Posterior cingulate gyrus (tissue), 11 donors: ENCODE measurements around the gene LDLRAD4.
A peak's percentile ranks its signal among the peaks of the same experiment; 100 is the strongest.

Experiments used
- DNase-seq, 10 donors: peaks; one replicate each; pipeline versions ENCODE4 v3.0.0 to v3.0.0-alpha.2; 2020 to 2021; ENCODE audit warnings: mixed read lengths in 3 of 10
- intact Hi-C: fragments of 100-400 bp; cut with DNase I; formaldehyde crosslinking; loops from one replicate; pipeline ENCODE4 v1.15.1; 2023

The LDLRAD4 gene

GRCh38 chr18:13375302-13376255, 157.0 kb downstream of the LDLRAD4 start:
- intact Hi-C loops = loop anchor here (5.0 kb wide), 1 partner anchor 158 kb away; the partner anchor contains the start of gene LDLRAD4
- peak in 4 of 10 donors; percentile 61 to 87 (median 85) for DNase-seq

- DNase-seq = peak in 2 of 10 donors; percentile 70 to 81
- intact Hi-C loops = loop anchor here (5.0 kb wide), 1 partner anchor 159 kb away; the partner anchor contains the start of gene LDLRAD4
These were observed 157.8 kb downstream of the LDLRAD4 start for GRCh38 chr18:13376298-13376840.

GRCh38 chr18:13376841-13377351, 158.3 kb downstream of the LDLRAD4 start:
- intact Hi-C loops = loop anchor here (5.0 kb wide), 1 partner anchor 160 kb away; the partner anchor contains the start of gene LDLRAD4
- peak in 2 of 10 donors; percentile 71 to 76 for DNase-seq

- DNase-seq = peak in 2 of 10 donors; percentile 32 to 80
- intact Hi-C loops = loop anchor here (5.0 kb wide), 1 partner anchor 160 kb away; the partner anchor contains the start of gene LDLRAD4
These were observed 158.9 kb downstream of the LDLRAD4 start for GRCh38 chr18:13377496-13377895.

- intact Hi-C loops = loop anchor here (5.0 kb wide), 1 partner anchor 161 kb away; the partner anchor contains the start of gene LDLRAD4
- peak in 2 of 10 donors; percentile 50 to 55 for DNase-seq
These were observed 159.6 kb downstream of the LDLRAD4 start for GRCh38 chr18:13378150-13378549.

- intact Hi-C loops = loop anchor here (5.0 kb wide), 1 partner anchor 162 kb away; the partner anchor contains the start of gene LDLRAD4
- peak in 2 of 10 donors; percentile 77 to 79 for DNase-seq
These were observed 160.7 kb downstream of the LDLRAD4 start for GRCh38 chr18:13379062-13379865.

- intact Hi-C loops = loop anchor here (5.0 kb wide), 1 partner anchor 163 kb away; the partner anchor contains the start of gene LDLRAD4
- peak in 3 of 10 donors; percentile 70 to 87 (median 86) for DNase-seq
These were observed 161.6 kb downstream of the LDLRAD4 start for GRCh38 chr18:13379930-13380690.

- no peak for DNase-seq
- intact Hi-C loops = no loop called here
These were observed 162.1 kb downstream of the LDLRAD4 start for GRCh38 chr18:13380691-13381070.

- intact Hi-C loops = no loop called here
- peak in 1 of 10 donors; percentile 68 for DNase-seq
These were observed 162.8 kb downstream of the LDLRAD4 start for GRCh38 chr18:13381331-13381730.

GRCh38 chr18:13381944-13382365, 163.4 kb downstream of the LDLRAD4 start:
- peak in 5 of 10 donors; percentile 35 to 92 (median 79) for DNase-seq
- intact Hi-C loops = no loop called here

- peak in 1 of 10 donors; percentile 77 for DNase-seq
- intact Hi-C loops = no loop called here
These were observed 163.9 kb downstream of the LDLRAD4 start for GRCh38 chr18:13382366-13382953.

- intact Hi-C loops = no loop called here
- peak in 1 of 10 donors; percentile 53 for DNase-seq
These were observed 164.6 kb downstream of the LDLRAD4 start for GRCh38 chr18:13382954-13383827.

- intact Hi-C loops = no loop called here
- DNase-seq = peak in 2 of 10 donors; percentile 41 to 80
These were observed 168.6 kb downstream of the LDLRAD4 start for GRCh38 chr18:13386891-13387801.

- peak in 1 of 10 donors; percentile 56 for DNase-seq
- intact Hi-C loops = no loop called here
These were observed 169.4 kb downstream of the LDLRAD4 start for GRCh38 chr18:13387855-13388548.

GRCh38 chr18:13388586-13389490, 170.3 kb downstream of the LDLRAD4 start:
- DNase-seq = peak in 1 of 10 donors; percentile 63
- intact Hi-C loops = no loop called here
